Stimulated activated CD8-positive, alpha-beta memory T cell treated with anti-CD3 and anti-CD28 coated beads, Interleukin-7, amount 100 ng/mL, for 1 hour (primary cell): Measurements from ENCODE around the gene PDGFRA.
"Not testable (repeated sequence)": the region's sequence is repeated elsewhere in the genome, so short reads cannot be mapped to it uniquely, and the experiment has no call there.

Experiments used
- DNase-seq, 2 donors: peaks; one replicate each; pipeline ENCODE4 v3.0.0-alpha.2; 2020; ENCODE audit warnings: low read depth in 2 of 2

PDGFRA gene

GRCh38 chr4:54318904-54319303 is 89.8 kb downstream of the PDGFRA start:
- no peak for DNase-seq

- no peak for DNase-seq
Observed at GRCh38 chr4:54320826-54321685, 92.0 kb downstream of the PDGFRA start.

- no peak for DNase-seq
Observed at GRCh38 chr4:54322818-54323417, 93.8 kb downstream of the PDGFRA start.

- DNase-seq, result no peak
Observed at GRCh38 chr4:54330896-54331295, 101.8 kb downstream of the PDGFRA start.

- DNase-seq, result no peak
Observed at GRCh38 chr4:54332542-54332941, 103.4 kb downstream of the PDGFRA start.

- DNase-seq, result no peak
Observed at GRCh38 chr4:54333657-54334056, 104.6 kb downstream of the PDGFRA start.

GRCh38 chr4:54334769-54335168 is 105.7 kb downstream of the PDGFRA start:
- not testable (repeated sequence) for DNase-seq

- DNase-seq, result no peak
Observed at GRCh38 chr4:54337009-54337408, 107.9 kb downstream of the PDGFRA start.

GRCh38 chr4:54342067-54342466 is 113.0 kb downstream of the PDGFRA start:
- DNase-seq, result not testable (repeated sequence)
